Stimulated activated effector memory CD8-positive, alpha-beta T cell treated with anti-CD3 and anti-CD28 coated beads, Interleukin-12 subunit alpha, Interleukin-12 subunit beta, amount 100 ng/mL, for 72 hours (primary cell): ENCODE data around the gene NDP.

Experiments
- ATAC-seq: fragments of 150-1000 bp; cut with Tn5 transposase; 2 replicates; pipeline ENCODE4 v1.10.0; 2021
- DNase-seq, 2 donors: peaks; one replicate each; pipeline ENCODE4 v3.0.0; 2021 to 2022; ENCODE audit warnings: low spot score in 2 of 2
- H3K27ac Mint-ChIP-seq: one replicate; pipeline ENCODE4 v1.8.0; 2022; ENCODE audit warnings: mild to moderate bottlenecking, mixed read lengths
- H3K36me3 Mint-ChIP-seq: one replicate; pipeline ENCODE4 v1.8.0; 2022; ENCODE audit warnings: mild to moderate bottlenecking, mixed read lengths
- H3K4me1 Mint-ChIP-seq: one replicate; pipeline ENCODE4 v1.8.0; 2022; ENCODE audit warnings: mixed read lengths
- H3K4me3 Mint-ChIP-seq: one replicate; pipeline ENCODE4 v1.8.0; 2022; ENCODE audit warnings: mild to moderate bottlenecking, mixed read lengths
- H3K9me3 Mint-ChIP-seq: one replicate; pipeline ENCODE4 v1.8.0; 2022; ENCODE audit warnings: mixed read lengths

Gene NDP

DNA sequence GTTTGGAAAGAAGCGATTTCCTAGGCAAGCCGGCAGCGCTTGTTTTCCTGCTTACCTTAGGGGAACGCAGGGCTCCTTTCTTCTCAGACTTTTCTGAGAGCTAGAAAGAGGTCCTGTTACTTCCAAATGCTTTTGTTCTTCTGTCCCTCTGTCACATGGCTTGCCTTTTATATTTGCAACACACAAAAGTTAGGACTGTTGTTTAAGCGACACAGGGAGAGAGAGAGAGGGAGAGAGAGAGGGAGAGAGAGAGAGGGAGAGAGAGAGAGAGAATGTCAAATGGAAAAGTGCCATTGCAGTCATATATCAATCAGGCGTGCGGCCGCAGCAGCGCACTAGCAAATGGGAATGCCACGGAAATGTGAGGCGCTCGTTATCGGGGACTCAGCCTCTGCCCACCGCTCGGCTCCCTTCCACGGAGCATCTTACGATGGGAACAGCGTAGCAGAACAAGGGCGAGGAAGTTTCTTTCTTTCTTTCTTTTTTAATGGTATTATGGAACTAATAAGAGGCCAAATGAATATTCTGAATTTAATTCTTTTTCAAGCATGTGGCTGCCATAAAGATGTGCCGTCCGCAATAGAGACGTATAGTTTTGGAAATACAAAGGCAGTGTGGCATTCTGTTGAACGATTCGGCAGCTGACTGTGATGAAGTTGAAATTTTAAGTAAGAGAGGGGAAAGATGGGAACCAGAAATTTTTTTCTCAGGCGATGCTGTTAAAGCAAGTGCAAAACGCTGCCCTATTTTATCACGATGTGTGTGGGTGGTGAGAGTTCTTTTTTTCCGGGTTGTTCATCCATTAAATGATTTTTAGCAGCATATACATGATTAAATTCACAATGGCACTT is at the start of gene NDP:
Gene NDP (minus strand): TSS at position 142 of the 851 bp plus-strand sequence. CDS start 14,745 bp downstream, outside the sequence.
- peak within 1 kb of the TSS; percentile 62 for H3K4me3 Mint-ChIP-seq
- H3K9me3 Mint-ChIP-seq: no peaks in the 10 kb centered on the region
- no peaks in the 10 kb centered on the region for H3K36me3 Mint-ChIP-seq
- no peak within 1 kb of the TSS for H3K27ac Mint-ChIP-seq
- peaks cover 8% of the 10 kb centered on the region for H3K4me1 Mint-ChIP-seq
- no peak for DNase-seq
- no peak for ATAC-seq

DNA sequence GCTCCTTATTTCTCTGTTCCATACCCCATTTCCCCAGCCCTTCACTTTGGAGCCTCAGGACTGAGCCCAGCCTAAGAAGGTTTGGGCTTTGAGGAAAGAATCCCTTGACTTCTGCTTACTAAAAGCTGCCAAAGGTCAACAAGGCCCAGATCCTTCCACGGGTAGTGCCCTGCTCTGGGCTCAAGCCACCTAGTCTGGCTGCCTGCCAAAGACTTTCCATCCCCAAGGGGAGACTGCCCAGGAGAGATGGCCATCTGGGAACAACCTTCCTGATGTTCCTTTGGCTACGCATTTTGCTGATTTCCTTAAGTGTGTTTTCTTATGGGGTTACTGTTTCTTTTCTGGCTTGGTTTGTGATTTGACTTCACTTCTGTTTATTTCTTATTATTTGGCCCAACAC is 49.8 kb upstream of the NDP start:
- Mint-ChIP-seq H3K36me3 (no peaks in the 10 kb centered on the region), H3K4me3 (no peak overlapping the region), H3K27ac (no peak overlapping the region), H3K4me1 (peaks cover 5% of the 10 kb centered on the region), H3K9me3 (no peaks in the 10 kb centered on the region)
- DNase-seq: no peak
- ATAC-seq: no peak

- DNase-seq (no peak), ATAC-seq (no peak)
- no peaks in the 10 kb centered on the region for H3K9me3 Mint-ChIP-seq
- no peak overlapping the region for H3K27ac Mint-ChIP-seq
- peaks cover 2% of the 10 kb centered on the region for H3K4me1 Mint-ChIP-seq
- no peaks in the 10 kb centered on the region for H3K36me3 Mint-ChIP-seq
- H3K4me3 Mint-ChIP-seq: no peak overlapping the region
Measured at GRCh38 chrX:44020693-44021092, 47.5 kb upstream of the NDP start.

- no peaks in the 10 kb centered on the region for H3K4me1 Mint-ChIP-seq
- no peaks in the 10 kb centered on the region for H3K36me3 Mint-ChIP-seq
- H3K27ac Mint-ChIP-seq: no peak overlapping the region
- ATAC-seq: peak; percentile 50
- no peak overlapping the region for H3K4me3 Mint-ChIP-seq
- DNase-seq: no peak
- H3K9me3 Mint-ChIP-seq: no peaks in the 10 kb centered on the region
Measured at GRCh38 chrX:44019911-44020310, 46.7 kb upstream of the NDP start.

DNA sequence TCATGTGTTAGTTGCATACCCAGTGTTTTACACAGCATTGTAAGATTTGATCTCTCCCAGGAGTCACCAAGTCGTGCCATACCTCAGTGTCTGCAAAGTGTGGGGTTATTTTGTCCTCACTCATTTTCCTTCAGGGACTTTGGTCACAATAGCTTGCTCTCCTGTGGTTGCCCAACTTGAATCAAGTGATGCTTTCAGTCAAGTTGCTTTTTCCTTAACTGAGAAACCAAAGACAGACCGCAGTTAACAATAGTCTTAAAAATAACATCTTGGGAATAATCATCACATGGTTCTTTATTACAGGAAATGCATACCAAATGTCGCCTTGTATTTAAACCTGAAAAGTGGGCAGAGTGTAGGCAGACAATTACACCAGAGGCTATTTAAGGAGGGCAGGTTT is 44.5 kb upstream of the NDP start:
- DNase-seq: no peak
- H3K36me3 Mint-ChIP-seq: no peaks in the 10 kb centered on the region

DNA sequence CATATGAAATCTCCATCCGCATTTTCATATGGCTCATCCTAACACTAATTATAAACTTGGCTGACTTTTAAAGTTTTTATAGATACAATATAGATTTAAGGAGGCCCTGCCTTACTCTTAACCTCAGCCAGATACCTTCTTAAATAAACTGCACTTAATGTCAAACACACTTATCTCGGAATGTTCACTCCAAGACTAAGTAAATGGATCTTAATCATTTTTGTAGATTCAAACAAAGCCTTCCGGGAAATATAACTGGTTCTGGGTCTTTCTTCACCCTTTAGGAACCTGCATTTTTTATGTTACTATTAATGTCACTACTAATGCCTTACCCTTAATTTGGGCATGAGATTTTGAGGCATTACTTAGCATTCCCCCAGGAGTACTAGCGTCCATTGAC is 43.7 kb upstream of the NDP start:
- peaks cover 17% of the 10 kb centered on the region for H3K4me1 Mint-ChIP-seq
- H3K9me3 Mint-ChIP-seq: no peaks in the 10 kb centered on the region
- DNase-seq (no peak), ATAC-seq (no peak)
- H3K36me3 Mint-ChIP-seq: no peaks in the 10 kb centered on the region
- H3K4me3 Mint-ChIP-seq: no peak overlapping the region
- H3K27ac Mint-ChIP-seq: no peak overlapping the region

More for the DNA sequence above, 44.5 kb upstream of the NDP start:
- ATAC-seq: no peak
- Mint-ChIP-seq H3K9me3 (no peaks in the 10 kb centered on the region), H3K27ac (no peak overlapping the region), H3K4me1 (peaks cover 9% of the 10 kb centered on the region), H3K4me3 (no peak overlapping the region)

DNA sequence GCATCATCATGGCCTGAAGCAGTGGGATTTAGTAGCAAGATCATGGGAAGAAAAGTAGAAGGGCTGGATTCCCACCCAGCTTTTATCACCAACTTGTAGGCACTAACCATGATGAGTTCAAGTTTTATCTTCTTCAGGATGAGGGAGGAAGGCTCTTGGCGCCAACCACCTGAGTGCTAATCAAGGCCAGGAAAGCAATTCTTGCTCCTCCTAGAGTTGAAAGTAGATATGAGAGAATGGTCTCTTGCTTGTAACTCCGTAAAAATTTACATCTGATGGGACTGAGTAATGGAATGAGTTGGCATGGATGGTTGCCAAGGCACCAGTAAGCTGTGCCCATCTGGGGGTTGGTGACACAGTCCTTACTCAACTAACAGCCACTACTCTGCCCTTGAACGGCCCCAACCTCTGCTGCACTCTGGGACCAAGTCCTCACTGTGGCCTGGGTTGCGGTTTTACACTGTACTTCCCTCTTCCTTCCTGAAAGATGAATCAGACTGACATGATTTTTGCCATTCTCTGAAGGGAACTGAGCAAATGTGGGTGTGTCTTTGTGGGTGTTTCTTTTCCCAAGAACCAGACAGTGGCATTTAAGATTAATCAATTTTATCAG is 39.4 kb upstream of the NDP start:
- DNase-seq (peak; percentile 4 to 62), ATAC-seq (peak; percentile 100)
- Mint-ChIP-seq H3K4me3 (no peak overlapping the region), H3K36me3 (no peaks in the 10 kb centered on the region), H3K9me3 (no peaks in the 10 kb centered on the region), H3K27ac (no peak overlapping the region), H3K4me1 (peaks cover 19% of the 10 kb centered on the region)

GRCh38 chrX:44011506-44011905 is 38.3 kb upstream of the NDP start:
- Mint-ChIP-seq H3K27ac (no peak overlapping the region), H3K9me3 (no peaks in the 10 kb centered on the region), H3K4me3 (no peak overlapping the region), H3K36me3 (no peaks in the 10 kb centered on the region), H3K4me1 (peaks cover 19% of the 10 kb centered on the region)
- DNase-seq: no peak
- no peak for ATAC-seq

DNA sequence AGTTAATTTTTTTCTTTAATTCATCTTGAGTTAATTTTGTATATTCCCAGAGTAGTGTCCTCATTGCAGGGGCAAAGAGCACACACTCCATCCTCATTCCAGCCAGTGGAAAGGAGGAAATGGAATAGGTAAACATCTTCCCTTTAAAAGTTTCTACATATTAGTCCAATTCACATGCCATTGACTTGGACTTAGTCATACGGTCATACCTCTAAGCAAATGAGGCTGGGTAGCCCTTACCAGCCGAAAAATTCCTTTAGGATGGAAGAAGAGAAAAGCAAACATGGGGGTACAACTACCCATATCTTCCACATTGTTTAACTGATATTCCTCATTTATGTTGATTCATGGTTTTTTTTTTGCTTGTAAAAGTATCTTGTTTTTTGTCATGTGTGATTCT is 37.4 kb upstream of the NDP start:
- H3K4me3 Mint-ChIP-seq: no peak overlapping the region
- no peaks in the 10 kb centered on the region for H3K9me3 Mint-ChIP-seq
- no peak for ATAC-seq
- DNase-seq: no peak
- H3K4me1 Mint-ChIP-seq: peaks cover 19% of the 10 kb centered on the region
- H3K36me3 Mint-ChIP-seq: no peaks in the 10 kb centered on the region
- no peak overlapping the region for H3K27ac Mint-ChIP-seq

DNA sequence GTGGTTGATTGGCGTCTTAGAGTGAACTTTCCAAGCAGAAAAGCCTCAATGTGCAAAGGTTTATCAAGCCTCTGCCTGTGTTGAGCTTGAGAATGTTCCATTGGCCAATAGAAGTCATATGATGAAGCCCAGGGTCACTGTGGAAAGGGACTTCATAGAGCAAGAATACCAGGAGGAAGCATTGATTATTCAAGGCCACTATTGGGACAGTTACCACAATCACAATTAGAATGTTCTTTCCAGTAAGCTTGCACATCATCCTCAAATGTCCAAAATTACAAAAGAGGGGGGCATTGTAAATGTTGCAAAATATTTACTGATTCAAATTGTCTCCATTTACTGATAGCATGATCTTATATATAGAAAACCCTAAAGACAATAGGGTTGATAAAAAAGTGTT is 32.9 kb upstream of the NDP start:
- no peak for ATAC-seq
- Mint-ChIP-seq H3K9me3 (no peaks in the 10 kb centered on the region), H3K36me3 (no peaks in the 10 kb centered on the region), H3K27ac (no peak overlapping the region), H3K4me3 (no peak overlapping the region), H3K4me1 (no peaks in the 10 kb centered on the region)
- DNase-seq: no peak

DNA sequence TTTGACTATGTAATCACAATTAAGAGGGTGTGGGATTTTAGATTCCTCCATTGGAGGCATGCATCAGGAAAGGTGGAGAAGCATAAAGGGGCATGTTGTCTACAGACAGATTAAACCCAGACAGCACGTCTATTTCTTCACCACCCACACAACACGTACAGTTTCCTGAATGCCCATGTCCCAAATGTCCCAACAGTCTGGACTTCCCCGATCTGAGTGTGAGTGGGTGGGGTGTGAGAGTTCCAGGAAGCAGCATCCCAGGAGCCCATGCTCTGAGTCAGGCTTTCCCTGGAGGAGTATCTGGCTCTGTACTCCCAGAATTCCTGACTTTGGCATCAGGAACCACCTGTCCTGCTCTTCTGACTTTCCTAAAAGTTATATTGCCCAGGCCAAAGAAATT is 30.8 kb upstream of the NDP start:
- ATAC-seq: no peak
- Mint-ChIP-seq H3K4me3 (no peak overlapping the region), H3K4me1 (no peaks in the 10 kb centered on the region), H3K36me3 (no peaks in the 10 kb centered on the region), H3K27ac (no peak overlapping the region), H3K9me3 (no peaks in the 10 kb centered on the region)
- no peak for DNase-seq

DNA sequence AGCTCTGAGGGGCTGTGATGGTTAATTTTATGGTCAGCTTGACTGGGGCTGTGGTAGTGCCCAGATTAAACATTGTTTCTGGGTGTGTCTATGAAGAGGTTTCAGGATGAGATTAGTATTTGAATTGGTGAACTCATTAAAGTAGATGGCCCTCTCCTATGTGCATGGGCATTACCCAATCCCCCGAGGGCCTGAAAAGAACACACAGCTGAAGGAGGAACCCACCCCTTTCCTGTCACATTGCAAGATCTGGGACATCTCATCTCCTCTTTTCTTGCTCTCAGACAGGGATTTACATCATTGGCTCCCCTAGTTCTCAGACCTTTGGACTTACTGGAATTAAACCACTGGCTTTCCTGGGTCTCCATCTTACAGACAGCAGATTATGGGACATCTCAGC is 29.4 kb upstream of the NDP start:
- H3K9me3 Mint-ChIP-seq: no peaks in the 10 kb centered on the region
- DNase-seq (no peak), ATAC-seq (no peak)
- H3K4me3 Mint-ChIP-seq: no peak overlapping the region
- no peak overlapping the region for H3K27ac Mint-ChIP-seq
- H3K4me1 Mint-ChIP-seq: no peaks in the 10 kb centered on the region
- no peaks in the 10 kb centered on the region for H3K36me3 Mint-ChIP-seq

DNA sequence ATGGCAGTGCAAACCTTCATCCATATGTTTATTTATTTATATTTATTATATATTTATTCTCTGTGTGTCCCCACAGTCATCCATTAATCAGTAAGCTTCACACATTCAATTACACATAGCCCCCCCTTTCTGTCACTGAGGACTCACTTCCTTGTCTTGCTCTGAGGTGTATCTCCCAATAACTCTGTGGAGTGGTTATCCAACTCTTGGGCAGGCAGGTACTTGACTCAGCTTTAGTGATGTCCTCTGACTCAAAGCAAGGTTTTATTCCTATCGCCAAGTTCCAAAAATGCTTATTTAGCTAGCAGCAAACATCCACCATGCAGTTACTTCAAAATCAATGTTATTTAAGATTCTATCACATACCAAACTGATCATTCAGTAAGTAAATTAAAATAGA is 25.2 kb upstream of the NDP start:
- H3K4me3 Mint-ChIP-seq: no peak overlapping the region
- H3K4me1 Mint-ChIP-seq: no peaks in the 10 kb centered on the region
- H3K36me3 Mint-ChIP-seq: no peaks in the 10 kb centered on the region
- no peak for ATAC-seq
- no peak overlapping the region for H3K27ac Mint-ChIP-seq
- DNase-seq: no peak
- no peaks in the 10 kb centered on the region for H3K9me3 Mint-ChIP-seq

DNA sequence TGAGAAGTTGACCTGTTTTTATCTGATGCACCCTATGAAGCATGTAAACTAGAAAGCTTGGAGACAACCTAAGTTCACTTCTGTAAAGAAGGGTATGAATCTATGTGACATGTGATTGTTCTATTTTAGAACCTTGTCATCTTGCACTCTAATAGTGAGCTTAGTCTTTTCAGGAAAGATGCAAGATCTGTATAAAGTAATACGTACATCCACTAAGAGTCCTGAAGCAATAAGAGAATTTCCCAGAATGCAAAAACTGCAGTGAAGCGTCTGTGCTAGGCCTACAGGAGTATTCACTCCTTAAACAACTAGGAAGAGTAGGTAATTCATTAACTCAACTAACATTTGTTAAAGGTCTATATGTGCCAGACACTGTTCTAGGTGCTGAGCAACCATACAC is 23.3 kb upstream of the NDP start:
- H3K36me3 Mint-ChIP-seq: no peaks in the 10 kb centered on the region
- no peak for ATAC-seq
- H3K4me3 Mint-ChIP-seq: no peak overlapping the region

DNA sequence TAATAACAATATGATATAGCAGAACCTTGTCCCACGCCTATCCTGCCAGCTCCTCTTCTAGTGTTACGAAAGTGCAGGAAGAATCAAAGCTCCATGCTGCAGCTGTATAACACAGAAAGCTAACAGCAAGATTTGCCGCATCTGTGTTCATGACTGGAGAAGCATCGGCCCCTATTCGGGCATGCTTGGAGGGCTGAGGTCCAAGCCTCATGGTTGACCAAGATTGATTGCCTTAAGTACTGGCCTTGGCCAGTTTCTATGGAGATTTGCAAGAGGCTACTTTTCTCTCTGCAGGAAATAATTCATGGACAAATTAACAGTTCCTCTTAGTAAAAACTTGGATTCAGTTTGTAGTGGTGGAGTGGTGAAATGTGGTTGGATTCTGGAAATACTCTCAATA is 12.9 kb upstream of the NDP start:
- Mint-ChIP-seq H3K4me1 (no peaks in the 10 kb centered on the region), H3K27ac (no peak overlapping the region)
- no peak for DNase-seq

More for the DNA sequence above, 23.3 kb upstream of the NDP start:
- Mint-ChIP-seq H3K4me1 (no peaks in the 10 kb centered on the region), H3K27ac (no peak overlapping the region), H3K9me3 (no peaks in the 10 kb centered on the region)
- DNase-seq: no peak

GRCh38 chrX:43985511-43985910 is 12.3 kb upstream of the NDP start:
- Mint-ChIP-seq H3K36me3 (no peaks in the 10 kb centered on the region), H3K4me3 (no peak overlapping the region), H3K4me1 (no peaks in the 10 kb centered on the region), H3K9me3 (no peaks in the 10 kb centered on the region), H3K27ac (no peak overlapping the region)
- ATAC-seq (no peak), DNase-seq (no peak)

More for the DNA sequence above, 12.9 kb upstream of the NDP start:
- Mint-ChIP-seq H3K4me3 (no peak overlapping the region), H3K9me3 (no peaks in the 10 kb centered on the region), H3K36me3 (no peaks in the 10 kb centered on the region)
- ATAC-seq: no peak
